ENCODE measurements around the gene PDE1C. TPM values are rescaled to one million over a fixed set of nuclear protein-coding genes. Genes with fewer than 3 reads are reported as not detected.

Gene PDE1C
- total and polyA plus RNA-seq, 9 donors = 3.8 to 8.7 (median 4.5) TPM

DNA sequence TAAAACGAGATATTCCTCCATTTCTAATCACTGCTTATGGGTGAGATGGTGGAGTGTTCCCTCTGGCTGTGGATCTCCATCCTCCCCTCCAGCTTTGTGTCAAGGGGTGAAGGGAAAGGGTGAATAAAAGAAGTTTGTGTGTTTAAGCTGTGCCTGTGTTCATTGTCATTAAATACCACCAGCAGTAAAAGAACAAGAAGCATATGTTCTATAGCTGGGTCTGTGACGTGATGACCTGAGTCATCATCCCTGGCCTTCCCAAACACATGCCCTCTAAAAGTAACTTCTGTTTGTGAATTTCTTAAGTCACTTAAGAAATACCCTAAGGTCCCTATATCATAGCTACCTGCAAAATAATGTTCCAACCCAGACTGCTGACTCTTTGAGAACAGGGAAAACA lies 278.3 kb downstream of the PDE1C start:
- no peak overlapping the region for H3K4me3 ChIP-seq (ENCODE audit: low read length)
- H3K27ac ChIP-seq (ENCODE audit: low read length) = no peak overlapping the region
- H3K9me3 ChIP-seq (replicated peaks; ENCODE audit: control insufficient read depth, low read depth, low read length) = no peaks in the 10 kb centered on the region
- no peaks in the 10 kb centered on the region for H3K4me1 ChIP-seq (ENCODE audit: control insufficient read depth, insufficient read depth, low read length)
- no CpG with 5 or more reads among the region's 2 CpGs for WGBS (ENCODE audit: insufficient coverage)
- no peaks in the 10 kb centered on the region for H3K36me3 ChIP-seq (ENCODE audit: control insufficient read depth, insufficient read depth, low read length)
- no peak for DNase-seq
- H3K27me3 ChIP-seq (ENCODE audit: control insufficient read depth, insufficient read depth, low read length) = no peaks in the 10 kb centered on the region

DNA sequence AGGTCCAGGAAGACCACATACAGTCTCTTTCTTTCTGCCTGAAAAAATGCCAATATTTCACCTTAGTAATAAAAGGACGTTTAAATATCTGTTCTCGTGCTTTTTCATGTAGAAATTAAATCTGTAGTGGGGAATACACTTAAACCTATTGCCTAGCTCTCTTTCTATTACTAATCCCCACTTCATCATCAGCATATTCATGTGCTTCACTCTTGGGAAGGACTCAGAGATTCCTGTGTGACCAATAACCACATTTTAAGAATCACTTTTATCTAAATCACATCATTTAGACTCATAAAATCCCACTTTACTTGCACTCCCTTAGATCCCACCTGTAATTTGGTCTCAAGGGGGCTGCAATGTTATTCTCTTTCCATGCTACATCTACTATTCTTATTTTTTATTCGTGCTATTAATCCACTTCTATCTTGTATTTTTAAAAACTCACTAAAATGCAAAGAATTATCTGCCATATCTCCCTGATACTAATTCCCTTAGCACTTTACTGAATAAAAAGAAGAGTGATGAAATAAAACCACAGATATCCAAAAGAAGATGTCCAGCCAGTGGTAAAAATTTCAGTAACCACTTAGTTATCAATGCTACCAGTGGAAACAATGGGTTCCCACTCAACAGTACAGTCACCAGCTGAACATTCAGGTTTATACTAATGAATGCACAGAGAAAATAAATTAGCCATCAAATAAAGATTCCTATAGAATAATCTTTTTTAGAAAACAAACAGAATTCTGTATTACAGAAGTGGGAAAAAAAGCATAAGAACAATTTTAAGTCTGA lies 281.1 kb downstream of the PDE1C start:
- Histone ChIP-seq H3K27me3 (ENCODE audit: control insufficient read depth, insufficient read depth, low read length) (no peaks in the 10 kb centered on the region), H3K4me3 (ENCODE audit: low read length) (no peak overlapping the region), H3K4me1 (ENCODE audit: control insufficient read depth, insufficient read depth, low read length) (no peaks in the 10 kb centered on the region), H3K27ac (ENCODE audit: low read length) (no peak overlapping the region), H3K36me3 (ENCODE audit: control insufficient read depth, insufficient read depth, low read length) (no peaks in the 10 kb centered on the region), H3K9me3 (replicated peaks; ENCODE audit: control insufficient read depth, low read depth, low read length) (no peaks in the 10 kb centered on the region)
- WGBS (ENCODE audit: insufficient coverage) = no CpG with 5 or more reads among the region's 3 CpGs
- no peak for DNase-seq

DNA sequence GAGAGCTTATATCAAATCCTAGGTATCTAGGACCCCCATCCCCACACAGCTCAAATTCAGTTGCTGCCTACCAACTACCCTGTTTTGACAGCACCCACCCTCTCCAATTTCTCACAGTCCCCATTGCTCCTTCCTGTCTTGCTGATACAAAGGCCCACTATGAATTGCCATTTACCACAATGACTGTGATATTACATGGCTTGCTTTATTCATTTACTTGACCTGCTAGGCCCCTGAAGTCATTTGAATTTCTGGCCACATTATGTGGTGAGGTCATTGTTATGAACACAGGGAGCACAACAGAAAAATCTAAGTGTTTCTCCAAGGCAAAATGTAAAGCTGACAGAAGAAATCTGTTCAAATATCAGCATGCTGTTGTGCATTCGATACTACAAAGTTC lies 281.8 kb downstream of the PDE1C start:
- Histone ChIP-seq H3K27ac (ENCODE audit: low read length) (no peak overlapping the region), H3K27me3 (ENCODE audit: control insufficient read depth, insufficient read depth, low read length) (no peaks in the 10 kb centered on the region), H3K9me3 (replicated peaks; ENCODE audit: control insufficient read depth, low read depth, low read length) (no peaks in the 10 kb centered on the region), H3K36me3 (ENCODE audit: control insufficient read depth, insufficient read depth, low read length) (no peaks in the 10 kb centered on the region), H3K4me1 (ENCODE audit: control insufficient read depth, insufficient read depth, low read length) (no peaks in the 10 kb centered on the region), H3K4me3 (ENCODE audit: low read length) (no peak overlapping the region)
- no CpG with 5 or more reads among the region's 1 CpG for WGBS (ENCODE audit: insufficient coverage)
- DNase-seq = peak; percentile 32

DNA sequence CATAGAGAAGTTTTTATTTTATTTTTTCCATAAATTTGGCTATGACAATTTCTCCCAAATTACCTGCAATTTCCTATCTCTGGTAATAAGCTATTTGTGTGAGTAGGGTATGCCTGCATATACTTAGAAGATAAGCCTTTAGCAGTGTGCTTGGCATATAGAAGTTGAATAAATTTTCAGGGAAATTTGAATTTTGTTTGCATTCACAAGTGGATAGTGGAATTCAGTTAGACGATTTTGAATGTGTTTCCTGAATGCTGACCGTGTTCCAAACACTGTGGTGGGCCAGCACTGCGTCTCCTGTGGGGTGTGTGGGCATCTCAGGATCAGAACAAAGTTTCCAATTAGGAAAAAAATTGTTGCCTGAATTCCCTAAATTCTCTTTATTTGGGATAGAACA lies 283.9 kb downstream of the PDE1C start:
- Histone ChIP-seq H3K27me3 (ENCODE audit: control insufficient read depth, insufficient read depth, low read length) (no peaks in the 10 kb centered on the region), H3K4me3 (ENCODE audit: low read length) (no peak overlapping the region), H3K27ac (ENCODE audit: low read length) (no peak overlapping the region), H3K4me1 (ENCODE audit: control insufficient read depth, insufficient read depth, low read length) (no peaks in the 10 kb centered on the region), H3K9me3 (replicated peaks; ENCODE audit: control insufficient read depth, low read depth, low read length) (no peaks in the 10 kb centered on the region), H3K36me3 (ENCODE audit: control insufficient read depth, insufficient read depth, low read length) (no peaks in the 10 kb centered on the region)
- no peak for DNase-seq
- no CpG with 5 or more reads among the region's 3 CpGs for WGBS (ENCODE audit: insufficient coverage)

DNA sequence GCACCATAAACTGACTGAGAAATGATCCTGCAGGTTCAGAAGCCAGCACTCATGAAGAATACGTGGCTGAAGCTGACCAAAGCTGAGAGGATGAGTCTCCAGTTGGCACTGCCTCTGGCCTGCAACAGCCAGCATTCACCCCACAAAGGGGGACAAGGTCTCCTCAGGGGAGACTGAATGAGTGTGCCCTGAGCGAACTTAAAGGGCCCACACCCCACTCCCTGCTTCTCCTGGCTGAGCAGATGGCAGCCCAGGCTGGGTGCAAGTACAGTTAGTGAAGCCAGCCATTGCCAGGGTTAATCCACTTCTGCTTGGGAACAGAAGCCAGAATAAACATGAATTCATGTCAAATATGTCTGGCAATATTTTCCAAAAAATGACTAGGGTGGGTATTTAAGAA lies 285.1 kb downstream of the PDE1C start:
- H3K4me1 ChIP-seq (ENCODE audit: control insufficient read depth, insufficient read depth, low read length) = no peaks in the 10 kb centered on the region
- DNase-seq = no peak
- no peak overlapping the region for H3K27ac ChIP-seq (ENCODE audit: low read length)
- H3K27me3 ChIP-seq (ENCODE audit: control insufficient read depth, insufficient read depth, low read length) = no peaks in the 10 kb centered on the region
- no peaks in the 10 kb centered on the region for H3K36me3 ChIP-seq (ENCODE audit: control insufficient read depth, insufficient read depth, low read length)
- 43% methylated on average over 1 of the region's 2 CpGs for WGBS (ENCODE audit: insufficient coverage)
- no peaks in the 10 kb centered on the region for H3K9me3 ChIP-seq (replicated peaks; ENCODE audit: control insufficient read depth, low read depth, low read length)
- no peak overlapping the region for H3K4me3 ChIP-seq (ENCODE audit: low read length)

DNA sequence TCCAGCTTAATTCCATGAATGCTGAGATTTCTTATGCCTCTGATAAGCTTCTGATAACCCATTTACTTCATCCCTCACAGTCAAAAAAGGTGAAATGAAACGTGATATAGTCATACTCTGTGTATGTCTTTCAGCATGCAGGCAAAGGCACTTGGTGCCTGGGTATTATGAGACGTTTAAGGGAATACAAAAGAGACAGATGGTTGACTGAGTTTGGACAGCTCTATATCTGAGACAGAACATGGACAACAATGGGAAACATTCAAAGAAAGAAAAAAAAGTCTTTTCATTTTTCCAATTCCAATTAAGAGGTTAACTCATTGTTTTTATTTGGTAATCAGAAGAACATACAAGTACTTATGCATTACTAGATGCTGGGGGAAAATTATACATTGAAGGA lies 287.0 kb downstream of the PDE1C start:
- Histone ChIP-seq H3K4me3 (ENCODE audit: low read length) (no peak overlapping the region), H3K9me3 (replicated peaks; ENCODE audit: control insufficient read depth, low read depth, low read length) (no peaks in the 10 kb centered on the region), H3K27me3 (ENCODE audit: control insufficient read depth, insufficient read depth, low read length) (no peaks in the 10 kb centered on the region), H3K4me1 (ENCODE audit: control insufficient read depth, insufficient read depth, low read length) (no peaks in the 10 kb centered on the region), H3K27ac (ENCODE audit: low read length) (no peak overlapping the region), H3K36me3 (ENCODE audit: control insufficient read depth, insufficient read depth, low read length) (no peaks in the 10 kb centered on the region)
- no CpG with 5 or more reads among the region's 2 CpGs for WGBS (ENCODE audit: insufficient coverage)
- no peak for DNase-seq

DNA sequence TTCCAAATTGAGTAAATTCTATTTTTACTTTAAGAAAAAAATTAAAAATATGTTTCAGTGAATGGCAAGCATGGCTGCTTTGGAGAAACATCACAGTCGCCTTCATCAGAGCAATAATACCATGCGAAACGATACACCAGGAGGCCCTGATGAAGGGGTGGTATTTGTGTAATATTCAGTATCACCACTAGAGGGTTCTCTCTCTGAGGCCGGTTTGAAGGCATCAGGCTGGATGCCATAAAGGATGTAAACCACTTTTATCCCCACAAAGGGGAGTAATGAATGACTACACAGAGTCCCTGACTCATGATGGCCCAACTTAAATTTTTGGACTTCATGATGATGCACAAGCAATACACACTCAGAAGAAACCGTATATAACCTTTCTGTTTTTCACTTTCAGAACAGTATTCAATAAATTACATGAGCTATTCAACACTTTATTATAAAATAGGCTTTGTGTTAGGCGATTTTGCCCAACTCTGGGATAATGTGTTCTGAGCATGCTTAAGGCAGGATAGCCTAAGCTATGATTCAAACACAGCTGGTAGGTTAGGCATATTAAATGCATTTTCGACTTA lies 287.7 kb downstream of the PDE1C start:
- no CpG with 5 or more reads among the region's 7 CpGs for WGBS (ENCODE audit: insufficient coverage)
- Histone ChIP-seq H3K27me3 (ENCODE audit: control insufficient read depth, insufficient read depth, low read length) (no peaks in the 10 kb centered on the region), H3K36me3 (ENCODE audit: control insufficient read depth, insufficient read depth, low read length) (no peaks in the 10 kb centered on the region), H3K4me1 (ENCODE audit: control insufficient read depth, insufficient read depth, low read length) (no peaks in the 10 kb centered on the region), H3K4me3 (ENCODE audit: low read length) (no peak overlapping the region), H3K9me3 (replicated peaks; ENCODE audit: control insufficient read depth, low read depth, low read length) (no peaks in the 10 kb centered on the region), H3K27ac (ENCODE audit: low read length) (no peak overlapping the region)
- peak; percentile 29 for DNase-seq

DNA sequence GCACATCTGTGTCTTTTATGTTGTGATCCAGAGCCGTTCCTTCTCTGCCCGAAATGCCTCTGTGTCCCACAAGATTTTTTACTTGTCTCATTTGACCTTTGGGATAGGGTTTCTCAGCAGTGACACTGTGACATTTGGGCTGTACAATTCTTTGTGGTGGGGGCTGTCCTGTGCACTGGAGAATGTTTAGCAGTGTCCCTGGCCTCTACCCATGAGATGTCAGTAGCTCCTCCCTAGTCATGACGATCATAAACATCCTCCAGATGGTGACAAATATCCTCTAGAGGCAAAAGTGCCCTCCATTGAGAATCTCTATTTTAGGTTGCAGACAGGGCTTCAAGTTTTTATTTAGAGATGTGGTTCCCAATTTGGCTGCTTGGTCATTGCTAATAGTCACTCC lies 291.9 kb downstream of the PDE1C start:
- Histone ChIP-seq H3K27ac (ENCODE audit: low read length) (no peak overlapping the region), H3K4me1 (ENCODE audit: control insufficient read depth, insufficient read depth, low read length) (no peaks in the 10 kb centered on the region), H3K36me3 (ENCODE audit: control insufficient read depth, insufficient read depth, low read length) (no peaks in the 10 kb centered on the region), H3K4me3 (ENCODE audit: low read length) (no peak overlapping the region), H3K9me3 (replicated peaks; ENCODE audit: control insufficient read depth, low read depth, low read length) (no peaks in the 10 kb centered on the region), H3K27me3 (ENCODE audit: control insufficient read depth, insufficient read depth, low read length) (no peaks in the 10 kb centered on the region)
- no CpG with 5 or more reads among the region's 3 CpGs for WGBS (ENCODE audit: insufficient coverage)
- DNase-seq = no peak

DNA sequence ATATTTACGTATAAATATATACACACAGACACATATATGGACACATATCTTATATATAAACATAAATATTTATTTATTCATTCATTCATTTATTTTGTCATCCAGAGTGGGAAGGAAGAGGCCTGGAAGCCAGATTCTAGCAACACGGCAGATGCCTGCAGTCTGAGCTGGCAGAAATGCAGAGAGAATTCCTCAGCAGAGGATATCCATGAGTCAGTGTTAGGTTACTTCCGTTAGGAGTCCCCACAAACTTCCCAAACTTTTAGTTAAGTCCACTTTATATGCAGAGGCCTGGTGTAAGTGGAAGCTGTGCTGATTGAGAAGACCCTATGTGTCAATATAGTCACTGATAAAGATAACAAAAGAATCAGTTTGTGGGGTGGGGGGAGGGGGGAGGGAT lies 293.6 kb downstream of the PDE1C start:
- Histone ChIP-seq H3K9me3 (replicated peaks; ENCODE audit: control insufficient read depth, low read depth, low read length) (no peaks in the 10 kb centered on the region), H3K27me3 (ENCODE audit: control insufficient read depth, insufficient read depth, low read length) (no peaks in the 10 kb centered on the region), H3K27ac (ENCODE audit: low read length) (no peak overlapping the region), H3K4me3 (ENCODE audit: low read length) (no peak overlapping the region), H3K4me1 (ENCODE audit: control insufficient read depth, insufficient read depth, low read length) (no peaks in the 10 kb centered on the region), H3K36me3 (ENCODE audit: control insufficient read depth, insufficient read depth, low read length) (no peaks in the 10 kb centered on the region)
- no CpG with 5 or more reads among the region's 3 CpGs for WGBS (ENCODE audit: insufficient coverage)
- DNase-seq = no peak

DNA sequence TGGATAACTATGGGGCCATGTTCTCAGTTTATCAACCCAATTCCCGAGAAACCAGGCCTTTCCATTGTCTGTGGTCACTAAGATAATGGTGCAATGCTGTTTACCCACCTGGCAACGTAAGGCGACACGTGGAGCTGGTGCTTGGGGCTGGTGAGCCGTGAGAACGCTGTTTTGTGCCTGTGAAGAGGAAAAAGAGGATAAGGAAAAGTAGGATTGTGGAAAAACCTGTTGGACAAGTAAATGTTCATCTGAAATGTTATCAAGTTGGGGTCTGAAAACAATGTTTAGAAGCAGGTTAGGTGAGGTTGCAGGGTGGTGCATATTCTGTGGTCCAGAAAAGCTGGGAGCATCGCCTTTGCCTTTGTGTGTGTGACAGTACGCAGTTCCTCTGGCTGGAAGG lies 294.7 kb downstream of the PDE1C start:
- WGBS (ENCODE audit: insufficient coverage) = 77% methylated on average over 8 of the region's 8 CpGs
- Histone ChIP-seq H3K27ac (ENCODE audit: low read length) (no peak overlapping the region), H3K9me3 (replicated peaks; ENCODE audit: control insufficient read depth, low read depth, low read length) (no peaks in the 10 kb centered on the region), H3K36me3 (ENCODE audit: control insufficient read depth, insufficient read depth, low read length) (no peaks in the 10 kb centered on the region), H3K27me3 (ENCODE audit: control insufficient read depth, insufficient read depth, low read length) (no peaks in the 10 kb centered on the region), H3K4me1 (ENCODE audit: control insufficient read depth, insufficient read depth, low read length) (no peaks in the 10 kb centered on the region), H3K4me3 (ENCODE audit: low read length) (no peak overlapping the region)
- no peak for DNase-seq

Measured in muscle of leg (tissue), 11 donors.